GM12873 (cell line): Measurements from ENCODE around the gene THRA.

Source experiments
- TF ChIP-seq, protein P1 (sequence below): IDR thresholded peaks from 2 replicates; pipeline ENCODE4 v1.5.1; 2012; ENCODE audit warnings: low read depth, mild to moderate bottlenecking, moderate library complexity, low read length, control low read depth; ENCODE audit not compliant: insufficient read depth; ENCODE audit errors: missing control alignments

Gene THRA

DNA sequence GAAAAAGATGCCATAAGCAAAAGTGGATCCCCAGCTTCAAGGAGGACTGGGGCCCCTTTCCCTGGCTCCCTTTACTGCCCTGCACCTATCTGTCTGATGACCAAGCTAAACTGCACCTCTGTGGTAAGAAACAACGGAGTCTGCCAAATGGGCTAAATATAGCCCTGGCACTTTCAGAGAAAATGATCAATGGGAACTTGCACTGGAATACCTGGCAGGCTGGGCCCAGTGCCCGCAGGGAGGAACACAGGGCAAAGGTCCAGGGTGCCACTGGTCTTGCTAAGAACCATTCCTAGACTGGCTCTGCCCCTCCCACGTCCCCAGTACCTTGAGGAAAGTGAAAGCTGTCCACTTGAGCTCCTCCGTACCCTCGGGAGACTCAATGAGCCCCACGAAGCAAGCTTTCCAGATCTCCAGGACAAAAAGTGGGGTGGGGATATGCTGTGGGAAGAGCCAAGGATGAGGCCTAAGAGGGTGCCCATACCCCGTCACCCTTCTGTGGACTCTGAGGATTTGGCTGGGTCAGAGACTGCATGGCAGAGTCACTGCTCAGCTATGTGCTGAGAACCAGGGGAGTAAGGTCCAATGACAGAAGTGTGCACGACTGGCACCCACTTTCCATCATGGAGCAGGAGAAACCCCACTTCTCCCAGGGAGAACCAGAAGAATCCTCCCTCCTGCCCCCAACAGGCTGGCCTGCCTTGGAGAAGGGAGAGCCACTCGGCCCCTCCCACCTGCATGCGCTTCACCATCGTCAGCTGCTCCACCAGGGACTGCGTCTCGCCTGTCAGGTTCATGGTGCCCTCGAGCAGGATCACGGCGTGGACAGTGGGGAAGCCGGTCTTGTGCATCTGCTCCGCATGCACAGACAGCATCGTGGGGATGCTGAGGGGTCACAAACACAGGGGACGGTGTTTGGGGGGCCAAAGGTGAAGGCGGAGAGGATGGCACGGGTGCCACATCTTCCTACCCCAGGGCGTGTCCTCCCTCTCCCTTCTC, 30.1 kb upstream of the THRA start:
- TF ChIP-seq, protein P1, sequence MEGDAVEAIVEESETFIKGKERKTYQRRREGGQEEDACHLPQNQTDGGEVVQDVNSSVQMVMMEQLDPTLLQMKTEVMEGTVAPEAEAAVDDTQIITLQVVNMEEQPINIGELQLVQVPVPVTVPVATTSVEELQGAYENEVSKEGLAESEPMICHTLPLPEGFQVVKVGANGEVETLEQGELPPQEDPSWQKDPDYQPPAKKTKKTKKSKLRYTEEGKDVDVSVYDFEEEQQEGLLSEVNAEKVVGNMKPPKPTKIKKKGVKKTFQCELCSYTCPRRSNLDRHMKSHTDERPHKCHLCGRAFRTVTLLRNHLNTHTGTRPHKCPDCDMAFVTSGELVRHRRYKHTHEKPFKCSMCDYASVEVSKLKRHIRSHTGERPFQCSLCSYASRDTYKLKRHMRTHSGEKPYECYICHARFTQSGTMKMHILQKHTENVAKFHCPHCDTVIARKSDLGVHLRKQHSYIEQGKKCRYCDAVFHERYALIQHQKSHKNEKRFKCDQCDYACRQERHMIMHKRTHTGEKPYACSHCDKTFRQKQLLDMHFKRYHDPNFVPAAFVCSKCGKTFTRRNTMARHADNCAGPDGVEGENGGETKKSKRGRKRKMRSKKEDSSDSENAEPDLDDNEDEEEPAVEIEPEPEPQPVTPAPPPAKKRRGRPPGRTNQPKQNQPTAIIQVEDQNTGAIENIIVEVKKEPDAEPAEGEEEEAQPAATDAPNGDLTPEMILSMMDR = no peak

DNA sequence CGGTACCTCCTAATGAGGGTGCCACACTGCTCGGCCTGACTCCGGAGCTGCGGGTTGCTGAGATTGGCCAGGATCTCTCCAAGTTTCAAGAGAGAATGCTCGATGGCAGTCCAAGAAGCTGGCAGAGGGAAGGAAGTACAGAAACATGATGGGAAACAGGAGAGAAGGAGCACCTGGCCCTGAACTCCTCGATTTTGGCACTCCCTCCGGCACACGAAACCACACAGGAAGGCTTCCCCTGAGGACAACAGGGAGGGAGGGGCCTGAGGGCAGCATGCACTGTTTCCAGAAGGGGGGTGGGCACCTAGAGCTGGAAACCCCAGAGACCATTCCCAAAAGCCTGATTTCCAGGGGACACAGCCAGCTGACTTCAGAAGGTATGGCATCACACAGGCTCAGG, 29.4 kb upstream of the THRA start:
- TF ChIP-seq, protein P1 = no peak

DNA sequence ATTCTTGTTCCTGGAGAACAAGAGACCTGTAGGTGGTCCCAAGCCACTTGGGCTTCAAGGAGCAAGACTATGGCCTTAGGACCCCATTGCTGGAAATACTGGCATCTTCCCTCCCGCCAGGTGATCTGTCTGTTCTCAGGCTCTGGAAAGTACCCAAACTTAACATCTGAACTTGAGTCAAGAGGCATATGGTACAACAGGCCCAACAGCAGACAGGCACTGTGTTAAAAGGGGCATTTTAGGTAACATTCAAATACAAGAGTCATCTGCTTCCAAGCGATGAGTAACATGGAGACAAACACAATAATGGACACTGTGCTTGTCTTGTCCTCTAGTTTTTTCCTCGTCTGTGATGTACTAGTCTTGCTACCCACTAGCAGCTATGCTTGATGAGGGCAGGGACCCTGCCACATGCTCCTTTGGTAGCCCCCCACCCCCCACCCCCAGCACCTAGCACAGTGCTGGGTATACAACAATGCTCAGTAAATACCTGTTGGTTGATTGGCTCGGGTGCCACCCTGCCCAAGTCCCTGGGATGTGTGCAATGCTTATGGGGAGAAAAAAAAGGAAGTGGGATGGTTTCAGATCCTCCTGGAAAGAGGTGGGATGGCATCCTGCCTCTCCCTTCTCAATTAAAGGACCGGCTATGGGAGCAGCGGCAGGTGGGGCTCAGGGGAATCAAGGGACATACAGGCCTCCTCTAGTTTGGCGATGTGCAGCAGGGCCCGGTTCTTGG, 28.2 kb upstream of the THRA start:
- TF ChIP-seq, protein P1 = no peak

DNA sequence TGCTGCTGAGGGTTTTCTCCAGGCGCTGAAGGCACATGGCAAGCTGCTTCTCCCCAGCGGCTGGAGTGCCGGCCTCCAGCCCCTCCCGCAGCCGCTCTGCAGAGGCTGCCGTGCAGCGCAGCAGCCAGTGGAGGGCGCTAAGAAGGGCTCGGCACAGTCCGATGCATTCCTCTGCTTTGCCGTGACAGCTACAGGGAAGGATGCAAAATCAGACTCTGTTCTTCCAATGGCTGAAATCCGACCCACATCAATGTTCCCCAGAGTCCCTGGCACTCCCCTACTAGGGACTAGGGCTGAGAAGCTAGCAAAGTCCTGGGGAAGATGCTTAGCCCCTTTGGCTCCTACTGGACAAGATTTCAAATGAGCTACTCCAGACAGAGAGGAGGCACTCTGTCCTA, 27.6 kb upstream of the THRA start:
- TF ChIP-seq, protein P1 = peak; percentile 58

DNA sequence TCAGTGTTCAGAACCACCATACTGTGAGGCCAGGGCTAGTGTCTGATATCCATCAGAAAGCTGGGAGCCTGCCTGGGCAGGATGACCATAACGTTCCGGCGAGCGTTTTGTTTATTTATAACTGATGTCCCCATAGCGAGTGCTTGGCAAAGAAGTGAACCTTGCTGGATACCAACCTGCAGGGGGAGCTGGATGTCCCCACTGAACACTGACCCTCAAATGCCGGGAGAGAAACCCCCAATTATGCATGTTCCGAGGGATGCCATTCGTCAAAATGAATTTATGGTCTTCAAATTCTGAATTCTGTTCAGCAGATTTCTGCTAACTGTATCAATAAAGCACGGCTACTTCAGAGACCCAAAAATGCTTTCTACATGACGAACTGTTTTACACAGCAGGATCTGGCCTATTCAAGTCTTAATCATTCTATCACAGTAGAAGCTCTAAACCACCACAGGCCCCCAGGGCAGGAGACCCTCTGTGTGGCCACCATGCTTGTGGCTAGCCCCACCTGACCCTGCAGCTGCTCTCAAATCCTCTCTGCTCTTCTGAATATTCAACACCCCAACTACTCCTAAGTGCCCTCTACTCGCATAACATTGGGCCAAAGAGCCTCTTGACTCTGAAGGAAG, 23.8 kb upstream of the THRA start:
- TF ChIP-seq, protein P1 = peak; percentile 45

DNA sequence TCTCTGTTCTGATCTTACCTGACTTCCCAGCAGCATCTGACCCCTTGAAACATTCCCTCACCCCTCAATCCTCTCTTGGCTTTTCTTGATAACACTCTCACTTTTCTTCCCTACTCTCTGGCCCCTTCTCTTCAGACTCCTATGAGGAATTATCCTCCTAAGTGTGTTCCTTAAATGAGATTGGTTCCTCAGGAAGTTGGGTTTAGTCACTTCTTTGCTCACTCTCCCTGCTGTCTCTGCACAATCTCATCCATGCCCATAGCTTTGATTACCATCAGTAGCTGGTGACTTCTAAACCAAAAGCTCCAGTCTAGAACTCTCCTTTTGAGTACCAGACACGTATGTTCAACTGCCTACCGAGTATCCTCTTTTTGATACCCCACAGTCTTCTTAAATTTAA, 21.6 kb upstream of the THRA start:
- TF ChIP-seq, protein P1 = no peak

DNA sequence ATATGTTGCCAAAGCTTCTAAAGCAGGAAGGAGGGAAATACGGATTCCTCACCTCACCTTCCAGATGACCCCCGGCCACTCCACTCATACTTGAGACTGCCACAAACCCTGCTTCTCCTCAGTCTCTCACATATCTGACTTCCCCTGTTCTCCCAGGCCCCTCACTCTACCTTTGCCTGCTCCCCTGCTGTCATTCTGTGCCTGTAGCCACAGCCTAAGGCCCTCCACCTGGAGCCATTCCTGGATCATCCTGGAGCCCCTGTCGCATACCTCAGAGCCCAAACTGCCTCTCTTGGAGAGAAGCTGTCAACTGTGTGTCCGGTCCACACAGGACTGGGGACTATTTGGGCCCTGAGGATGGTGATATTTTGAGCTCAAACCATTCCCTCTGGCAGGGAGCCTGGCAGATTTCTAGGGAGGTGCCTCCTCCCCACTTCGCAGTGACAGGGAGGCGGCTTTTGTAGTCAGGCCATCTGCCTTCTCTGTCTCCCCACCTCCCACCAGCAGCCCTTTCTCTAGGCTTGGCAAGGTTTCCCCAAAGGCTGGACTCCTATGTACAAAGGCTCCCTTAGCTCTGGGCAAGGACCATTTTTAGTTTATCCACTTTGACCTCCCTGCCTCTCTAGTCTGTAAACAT, 6.3 kb upstream of the THRA start:
- TF ChIP-seq, protein P1 = no peak
